Mesothelial cell of epicardium (in vitro differentiated cells): ENCODE measurements around the gene PMEL. TPM values are rescaled to one million over a fixed set of nuclear protein-coding genes. Genes with fewer than 3 reads are reported as not detected.
"Not testable (repeated sequence)": the region's sequence is repeated elsewhere in the genome, so short reads cannot be mapped to it uniquely, and the experiment has no call there.

Experiments
- DNase-seq, 2 experiments: peaks; one replicate each; pipeline ENCODE4 v3.0.0; 2021; ENCODE audit warnings: low spot score in 2 of 2; ENCODE audit not compliant: unreplicated experiment in 2 of 2
- H3K27ac Mint-ChIP-seq: 2 replicates; pipeline ENCODE4 v1.8.0; 2021; ENCODE audit warnings: mixed read lengths
- H3K27me3 Mint-ChIP-seq: 2 replicates; pipeline ENCODE4 v1.8.0; 2021; ENCODE audit warnings: low read depth, mixed read lengths
- H3K36me3 Mint-ChIP-seq: 2 replicates; pipeline ENCODE4 v1.8.0; 2021; ENCODE audit warnings: mixed read lengths
- H3K4me1 Mint-ChIP-seq: 2 replicates; pipeline ENCODE4 v1.8.0; 2021; ENCODE audit warnings: mixed read lengths
- H3K4me3 Mint-ChIP-seq: 2 replicates; pipeline ENCODE4 v1.8.0; 2021; ENCODE audit warnings: mild to moderate bottlenecking, moderate library complexity, mixed read lengths
- H3K9me3 Mint-ChIP-seq: 2 replicates; pipeline ENCODE4 v1.8.0; 2021; ENCODE audit warnings: mixed read lengths
- CTCF ChIP-seq: fragments of 200-600 bp; sonication (generic); IDR thresholded peaks from one replicate; pipeline ENCODE4 v1.5.0; 2021; ENCODE audit warnings: antibody characterized with exemption; ENCODE audit not compliant: unreplicated experiment
- total RNA-seq: library from RNA; stranded (reverse); gene quantifications from 3 replicates; pipeline ENCODE4 v1.2.1, GENCODE V29; 2021

The PMEL gene
- total RNA-seq, 1 donor from 2014 or later: 5.3 TPM

GRCh38 chr12:55996715-55997534 lies 31.1 kb upstream of the PMEL start, which contains the start of gene SUOX:
Gene SUOX, plus strand, starts transcription at chr12:55997276. Its CDS starts 4,946 bp downstream, at chr12:56002222.
- no peaks in the 10 kb centered on the region for H3K9me3 Mint-ChIP-seq

GRCh38 chr12:55996201-55996714 lies 30.4 kb upstream of the PMEL start:
- Mint-ChIP-seq H3K9me3 (no peaks in the 10 kb centered on the region), H3K4me1 (peaks cover 11% of the 10 kb centered on the region), H3K27me3 (no peaks in the 10 kb centered on the region), H3K27ac (peak overlapping the region; percentile 95), H3K36me3 (peaks cover 21% of the 10 kb centered on the region), H3K4me3 (peak overlapping the region; percentile 98)
- TF ChIP-seq CTCF: peak; percentile 79
- peak in 1 of 2 experiments; percentile 48 for DNase-seq

More at GRCh38 chr12:55996715-55997534, 31.1 kb upstream of the PMEL start, which contains the start of gene SUOX:
- peak within 1 kb of the TSS; percentile 98 for H3K4me3 Mint-ChIP-seq
- peaks cover 11% of the 10 kb centered on the region for H3K4me1 Mint-ChIP-seq
- peak within 1 kb of the TSS; percentile 95 for H3K27ac Mint-ChIP-seq
- TF ChIP-seq CTCF: no peak
- H3K36me3 Mint-ChIP-seq: peaks cover 17% of the 10 kb centered on the region
- peak; percentile 69 to 85 for DNase-seq
- H3K27me3 Mint-ChIP-seq: no peaks in the 10 kb centered on the region

GRCh38 chr12:55995366-55995765 lies 29.5 kb upstream of the PMEL start:
- Mint-ChIP-seq H3K4me3 (no peak overlapping the region), H3K27me3 (no peaks in the 10 kb centered on the region), H3K9me3 (no peaks in the 10 kb centered on the region), H3K4me1 (peaks cover 11% of the 10 kb centered on the region), H3K27ac (no peak overlapping the region), H3K36me3 (peaks cover 30% of the 10 kb centered on the region)
- TF ChIP-seq CTCF: no peak
- no peak for DNase-seq

GRCh38 chr12:55993230-55993853 lies 27.5 kb upstream of the PMEL start:
- DNase-seq: no peak
- Mint-ChIP-seq H3K36me3 (peaks cover 42% of the 10 kb centered on the region), H3K4me1 (peaks cover 11% of the 10 kb centered on the region), H3K4me3 (no peak overlapping the region), H3K27ac (no peak overlapping the region), H3K9me3 (no peaks in the 10 kb centered on the region), H3K27me3 (no peaks in the 10 kb centered on the region)
- TF ChIP-seq CTCF: no peak

GRCh38 chr12:55991110-55991509 lies 25.3 kb upstream of the PMEL start:
- Mint-ChIP-seq H3K27ac (no peak overlapping the region), H3K4me1 (no peaks in the 10 kb centered on the region), H3K9me3 (no peaks in the 10 kb centered on the region), H3K27me3 (no peaks in the 10 kb centered on the region), H3K36me3 (peaks cover 42% of the 10 kb centered on the region), H3K4me3 (no peak overlapping the region)
- DNase-seq: no peak
- no peak for TF ChIP-seq CTCF

GRCh38 chr12:55985976-55986375 lies 20.1 kb upstream of the PMEL start:
- not testable (repeated sequence) for H3K4me3 Mint-ChIP-seq, H3K27ac Mint-ChIP-seq, DNase-seq, H3K4me1 Mint-ChIP-seq, H3K27me3 Mint-ChIP-seq, H3K9me3 Mint-ChIP-seq
- H3K36me3 Mint-ChIP-seq: peaks cover 28% of the 10 kb centered on the region
